ENCODE measurements around the gene PARP11.

Gene PARP11

GRCh38 chr12:3775385-3776035, 97.7 kb downstream of the PARP11 start:
- Histone ChIP-seq H3K4me3 (ENCODE audit: low read depth, low read length) (no peak overlapping the region), H2AFZ (no peak overlapping the region), H3K27ac (no peak overlapping the region), H3K9ac (no peak overlapping the region), H3K79me2 (no peaks in the 10 kb centered on the region), H3K27me3 (ENCODE audit: control insufficient read depth, insufficient read depth, low read length) (no peaks in the 10 kb centered on the region), H3K36me3 (ENCODE audit: control insufficient read depth, insufficient read depth, low read length) (no peaks in the 10 kb centered on the region), H3K4me2 (ENCODE audit: low read length) (no peak overlapping the region), H3K4me1 (no peaks in the 10 kb centered on the region), H3K9me3 (ENCODE audit: control insufficient read depth, low read length) (no peaks in the 10 kb centered on the region)
- TF ChIP-seq CTCF (IDR thresholded peaks at IDR 0.05): no peak

- H3K9me3 ChIP-seq (ENCODE audit: control insufficient read depth, low read length): no peaks in the 10 kb centered on the region
- H2AFZ ChIP-seq: no peak overlapping the region
- no peak overlapping the region for H3K4me3 ChIP-seq (ENCODE audit: low read depth, low read length)
- no peaks in the 10 kb centered on the region for H3K27me3 ChIP-seq (ENCODE audit: control insufficient read depth, insufficient read depth, low read length)
- no peaks in the 10 kb centered on the region for H3K36me3 ChIP-seq (ENCODE audit: control insufficient read depth, insufficient read depth, low read length)
- TF ChIP-seq CTCF (IDR thresholded peaks at IDR 0.05): no peak
- H3K9ac ChIP-seq: no peak overlapping the region
- H3K4me2 ChIP-seq (ENCODE audit: low read length): no peak overlapping the region
- H3K79me2 ChIP-seq: no peaks in the 10 kb centered on the region
- no peak overlapping the region for H3K27ac ChIP-seq
- H3K4me1 ChIP-seq: no peaks in the 10 kb centered on the region
Observed at GRCh38 chr12:3772380-3772779, 100.8 kb downstream of the PARP11 start.

GRCh38 chr12:3771853-3772252, 101.3 kb downstream of the PARP11 start:
- no peak for TF ChIP-seq CTCF (IDR thresholded peaks at IDR 0.05)
- Histone ChIP-seq H3K9ac (no peak overlapping the region), H3K36me3 (ENCODE audit: control insufficient read depth, insufficient read depth, low read length) (no peaks in the 10 kb centered on the region), H3K4me2 (ENCODE audit: low read length) (no peak overlapping the region), H2AFZ (no peak overlapping the region), H3K9me3 (ENCODE audit: control insufficient read depth, low read length) (no peaks in the 10 kb centered on the region), H3K27me3 (ENCODE audit: control insufficient read depth, insufficient read depth, low read length) (no peaks in the 10 kb centered on the region), H3K27ac (no peak overlapping the region), H3K4me3 (ENCODE audit: low read depth, low read length) (no peak overlapping the region), H3K4me1 (no peaks in the 10 kb centered on the region), H3K79me2 (no peaks in the 10 kb centered on the region)

GRCh38 chr12:3770891-3771290, 102.3 kb downstream of the PARP11 start:
- Histone ChIP-seq H3K9me3 (ENCODE audit: control insufficient read depth, low read length) (no peaks in the 10 kb centered on the region), H3K4me2 (ENCODE audit: low read length) (no peak overlapping the region), H3K9ac (no peak overlapping the region), H3K36me3 (ENCODE audit: control insufficient read depth, insufficient read depth, low read length) (no peaks in the 10 kb centered on the region), H3K27ac (no peak overlapping the region), H3K27me3 (ENCODE audit: control insufficient read depth, insufficient read depth, low read length) (no peaks in the 10 kb centered on the region), H2AFZ (no peak overlapping the region), H3K4me3 (ENCODE audit: low read depth, low read length) (no peak overlapping the region), H3K4me1 (no peaks in the 10 kb centered on the region), H3K79me2 (no peaks in the 10 kb centered on the region)
- no peak for TF ChIP-seq CTCF (IDR thresholded peaks at IDR 0.05)

GRCh38 chr12:3768911-3769447, 104.2 kb downstream of the PARP11 start:
- H3K36me3 ChIP-seq (ENCODE audit: control insufficient read depth, insufficient read depth, low read length): no peaks in the 10 kb centered on the region
- H3K4me3 ChIP-seq (ENCODE audit: low read depth, low read length): no peak overlapping the region
- H3K27me3 ChIP-seq (ENCODE audit: control insufficient read depth, insufficient read depth, low read length): no peaks in the 10 kb centered on the region

More at GRCh38 chr12:3768911-3769447, 104.2 kb downstream of the PARP11 start:
- Histone ChIP-seq H3K9ac (no peak overlapping the region), H3K9me3 (ENCODE audit: control insufficient read depth, low read length) (no peaks in the 10 kb centered on the region), H3K79me2 (no peaks in the 10 kb centered on the region), H3K27ac (no peak overlapping the region), H2AFZ (no peak overlapping the region), H3K4me1 (no peaks in the 10 kb centered on the region), H3K4me2 (ENCODE audit: low read length) (no peak overlapping the region)
- TF ChIP-seq CTCF (IDR thresholded peaks at IDR 0.05): no peak
